ENCODE data around the gene MSANTD1. TPM values are rescaled to one million over a fixed set of nuclear protein-coding genes. Genes with fewer than 3 reads are reported as not detected.
A peak's percentile ranks its signal among the peaks of the same experiment; 100 is the strongest.

The MSANTD1 gene
- total RNA-seq (2014; rRNA removed; shearing (Covaris generic)), result 0.04 and 0.08 TPM in 2 replicates

GRCh38 chr4:3248811-3249661 is at the start of gene MSANTD1:
TSS of gene MSANTD1 (plus strand) at chr4:3249159. CDS start at chr4:3249223, 64 bp downstream.
- no peak within 1 kb of the TSS for H3K27ac ChIP-seq
- no peaks in the 10 kb centered on the region for H3K27me3 ChIP-seq
- H3K36me3 ChIP-seq, result no peaks in the 10 kb centered on the region
- no peak for DNase-seq
- no peaks in the 10 kb centered on the region for H3K9me3 ChIP-seq (replicated peaks)
- no peak within 1 kb of the TSS for H3K4me3 ChIP-seq
- H3K4me1 ChIP-seq, result no peaks in the 10 kb centered on the region

DNA sequence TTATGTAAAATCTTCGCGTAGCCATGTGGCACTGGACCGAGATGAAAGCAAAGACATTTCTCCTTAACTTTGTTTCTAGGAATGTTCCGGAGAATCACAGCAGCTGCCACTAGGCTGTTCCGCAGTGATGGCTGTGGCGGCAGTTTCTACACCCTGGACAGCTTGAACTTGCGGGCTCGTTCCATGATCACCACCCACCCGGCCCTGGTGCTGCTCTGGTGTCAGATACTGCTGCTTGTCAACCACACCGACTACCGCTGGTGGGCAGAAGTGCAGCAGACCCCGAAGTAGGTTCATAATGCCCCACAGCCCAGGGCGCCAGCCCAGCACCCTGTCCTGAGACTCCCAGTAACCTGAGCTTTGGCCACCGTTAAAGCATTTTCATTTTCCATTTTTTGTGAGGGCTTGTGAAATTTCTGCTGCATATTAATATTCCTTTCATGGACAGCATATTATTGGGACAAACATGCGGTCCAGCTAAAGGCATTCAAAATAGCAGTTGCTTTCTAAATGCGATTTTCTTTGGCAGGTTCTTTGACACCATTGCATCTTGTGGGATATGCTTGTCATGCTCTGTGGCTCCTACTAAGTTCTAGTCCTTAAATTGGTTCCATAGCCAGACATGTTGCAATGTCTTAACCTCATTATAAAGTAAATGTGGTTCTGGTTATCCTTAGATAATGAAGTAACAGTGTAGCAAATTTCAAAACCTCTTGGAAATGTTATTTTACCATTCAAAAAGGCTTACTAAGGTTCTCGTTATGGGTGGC is 49.1 kb upstream of the MSANTD1 start:
- no peak overlapping the region for H3K27ac ChIP-seq
- H3K4me3 ChIP-seq, result no peak overlapping the region
- H3K36me3 ChIP-seq, result peaks cover 8% of the 10 kb centered on the region; the same call in 1 of the 2 replicates
- no peaks in the 10 kb centered on the region for H3K27me3 ChIP-seq
- H3K4me1 ChIP-seq, result peaks cover 36% of the 10 kb centered on the region
- DNase-seq, result no peak
- no peaks in the 10 kb centered on the region for H3K9me3 ChIP-seq (replicated peaks)

- peaks cover 36% of the 10 kb centered on the region for H3K4me1 ChIP-seq
- no peak for DNase-seq
Observed at GRCh38 chr4:3200423-3201090, 48.4 kb upstream of the MSANTD1 start.

DNA sequence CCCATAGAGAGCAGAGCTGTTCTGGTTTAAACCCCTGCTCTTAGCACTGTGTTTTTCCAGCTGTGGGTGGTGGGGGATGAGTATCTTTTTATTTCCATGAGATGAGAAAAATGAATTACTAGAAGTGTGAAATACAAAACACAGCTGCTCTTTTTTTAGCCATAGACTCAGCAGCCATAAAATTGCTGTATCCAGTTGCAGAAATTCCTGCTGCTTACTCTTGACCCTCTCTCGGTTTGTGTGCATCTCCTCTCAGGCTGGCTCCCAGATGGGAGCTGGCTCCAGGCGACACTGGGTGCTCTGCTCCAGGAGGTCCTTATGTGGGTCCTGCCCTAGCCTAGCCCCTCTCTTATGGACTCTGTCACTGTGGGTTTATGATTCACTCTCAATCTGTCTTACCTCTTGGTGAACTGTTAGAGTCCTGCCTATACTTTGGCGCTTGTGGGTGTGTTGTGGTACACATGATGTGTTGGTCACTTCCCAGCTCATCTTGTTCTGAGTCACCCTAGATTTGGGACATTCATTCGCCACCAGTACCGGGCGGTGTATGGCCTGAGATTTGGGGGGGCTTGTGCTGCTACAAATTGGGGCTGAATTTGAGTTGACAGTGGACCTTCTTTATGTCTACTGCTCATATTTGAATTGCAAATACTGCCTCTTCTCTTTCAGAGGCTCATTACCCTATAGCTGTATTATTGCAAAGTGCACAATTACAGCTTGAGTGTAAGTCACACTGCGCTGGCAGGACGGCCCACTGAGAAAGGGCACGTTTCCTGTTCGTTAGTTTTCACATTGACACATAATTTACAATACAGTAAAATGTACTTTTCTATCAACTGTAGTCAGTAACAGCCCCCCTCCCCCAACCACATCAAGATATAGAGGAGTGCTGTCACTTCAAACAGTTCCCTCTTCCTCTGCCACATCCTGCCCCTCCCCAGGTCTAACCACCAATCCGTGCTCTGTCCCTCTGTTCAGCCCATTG is 46.9 kb upstream of the MSANTD1 start:
- peaks cover 36% of the 10 kb centered on the region for H3K4me1 ChIP-seq
- peak overlapping the region; percentile 50 for H3K27ac ChIP-seq
- no peaks in the 10 kb centered on the region for H3K9me3 ChIP-seq (replicated peaks)
- 0 out of 2 replicates have a peak, but pooled peaks cover 16% of the 10 kb centered on the region for H3K36me3 ChIP-seq
- no peak overlapping the region for H3K4me3 ChIP-seq
- no peaks in the 10 kb centered on the region for H3K27me3 ChIP-seq
- DNase-seq, result peak; percentile 77 to 90

More at GRCh38 chr4:3200423-3201090, 48.4 kb upstream of the MSANTD1 start:
- no peaks in the 10 kb centered on the region for H3K27me3 ChIP-seq
- H3K9me3 ChIP-seq (replicated peaks), result no peaks in the 10 kb centered on the region
- H3K27ac ChIP-seq, result peak overlapping the region; percentile 50
- no peak overlapping the region for H3K4me3 ChIP-seq
- H3K36me3 ChIP-seq, result peaks cover 14% of the 10 kb centered on the region; the same call in 1 of the 2 replicates

- no peaks in the 10 kb centered on the region for H3K27me3 ChIP-seq
- DNase-seq, result no peak
- H3K4me1 ChIP-seq, result peaks cover 36% of the 10 kb centered on the region
- H3K36me3 ChIP-seq, result peaks cover 10% of the 10 kb centered on the region; the same call in 1 of the 2 replicates
- no peak overlapping the region; the same call in 1 of the 2 replicates for H3K27ac ChIP-seq
- H3K9me3 ChIP-seq (replicated peaks), result no peaks in the 10 kb centered on the region
- no peak overlapping the region for H3K4me3 ChIP-seq
Observed at GRCh38 chr4:3202836-3203820, 45.8 kb upstream of the MSANTD1 start.

- DNase-seq, result no peak
- H3K9me3 ChIP-seq (replicated peaks), result no peaks in the 10 kb centered on the region
- no peak overlapping the region for H3K27ac ChIP-seq
- H3K36me3 ChIP-seq, result peaks cover 14% of the 10 kb centered on the region
- no peaks in the 10 kb centered on the region for H3K27me3 ChIP-seq
- peaks cover 36% of the 10 kb centered on the region for H3K4me1 ChIP-seq
- no peak overlapping the region for H3K4me3 ChIP-seq
Observed at GRCh38 chr4:3203971-3204431, 45.0 kb upstream of the MSANTD1 start.

DNA sequence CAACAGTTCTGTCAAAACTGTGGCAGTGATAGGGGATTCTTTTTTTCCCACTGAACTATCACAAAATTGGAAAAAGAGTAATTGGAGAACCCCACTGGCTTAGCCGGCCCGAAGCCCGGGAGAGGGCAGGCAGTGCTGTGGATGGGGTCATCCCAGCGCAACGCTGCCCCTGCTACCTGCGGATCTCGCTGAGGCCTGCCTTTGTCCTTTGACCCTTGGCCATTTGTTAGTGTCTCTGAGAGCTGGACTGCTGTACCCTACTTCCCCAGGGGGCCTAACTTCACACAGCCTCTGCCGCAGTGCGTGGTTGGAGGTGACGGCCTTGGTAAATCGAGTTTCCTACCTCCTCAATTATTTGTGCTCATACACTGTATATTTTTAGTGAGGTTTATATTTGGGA is 43.0 kb upstream of the MSANTD1 start:
- H3K9me3 ChIP-seq (replicated peaks), result no peaks in the 10 kb centered on the region

GRCh38 chr4:3206439-3207100 is 42.4 kb upstream of the MSANTD1 start:
- no peak for DNase-seq
- Histone ChIP-seq H3K27me3 (no peaks in the 10 kb centered on the region), H3K36me3 (peaks cover 27% of the 10 kb centered on the region)

More for the DNA sequence above, 43.0 kb upstream of the MSANTD1 start:
- no peak overlapping the region for H3K27ac ChIP-seq
- no peak overlapping the region for H3K4me3 ChIP-seq
- H3K4me1 ChIP-seq, result peaks cover 26% of the 10 kb centered on the region
- H3K36me3 ChIP-seq, result peaks cover 26% of the 10 kb centered on the region
- H3K27me3 ChIP-seq, result no peaks in the 10 kb centered on the region
- DNase-seq, result no peak

DNA sequence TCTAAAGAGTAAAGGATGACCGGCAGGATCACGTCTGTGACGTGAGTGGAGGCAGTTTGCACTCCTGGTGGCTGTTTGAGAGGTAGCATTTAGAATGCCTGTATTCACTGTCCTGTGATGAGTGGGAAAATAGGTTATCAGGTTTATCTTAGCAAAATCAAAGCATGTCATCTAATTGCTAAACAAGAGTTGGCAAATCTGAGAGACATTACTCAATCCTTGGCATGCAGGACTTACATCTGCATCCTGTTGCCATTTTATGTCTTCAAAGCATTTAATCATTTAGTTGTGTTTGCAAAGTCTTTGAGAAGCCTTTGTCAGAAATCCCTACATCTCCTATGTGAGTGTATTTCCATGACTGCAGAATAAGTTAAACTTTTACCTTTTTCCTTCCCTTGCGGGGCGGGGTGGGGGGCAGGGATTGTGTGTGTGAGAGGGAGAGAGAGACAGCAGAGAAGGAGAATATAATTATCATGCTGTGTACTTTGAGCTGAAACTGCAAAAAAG is 41.4 kb upstream of the MSANTD1 start:
- H3K36me3 ChIP-seq, result peaks cover 36% of the 10 kb centered on the region
- H3K4me3 ChIP-seq, result no peak overlapping the region
- no peak overlapping the region for H3K27ac ChIP-seq
- peaks cover 11% of the 10 kb centered on the region for H3K4me1 ChIP-seq
- DNase-seq, result no peak
- H3K27me3 ChIP-seq, result no peaks in the 10 kb centered on the region
- H3K9me3 ChIP-seq (replicated peaks), result no peaks in the 10 kb centered on the region

More at GRCh38 chr4:3206439-3207100, 42.4 kb upstream of the MSANTD1 start:
- Histone ChIP-seq H3K4me3 (no peak overlapping the region), H3K9me3 (replicated peaks) (no peaks in the 10 kb centered on the region), H3K27ac (no peak overlapping the region), H3K4me1 (peaks cover 20% of the 10 kb centered on the region)

DNA sequence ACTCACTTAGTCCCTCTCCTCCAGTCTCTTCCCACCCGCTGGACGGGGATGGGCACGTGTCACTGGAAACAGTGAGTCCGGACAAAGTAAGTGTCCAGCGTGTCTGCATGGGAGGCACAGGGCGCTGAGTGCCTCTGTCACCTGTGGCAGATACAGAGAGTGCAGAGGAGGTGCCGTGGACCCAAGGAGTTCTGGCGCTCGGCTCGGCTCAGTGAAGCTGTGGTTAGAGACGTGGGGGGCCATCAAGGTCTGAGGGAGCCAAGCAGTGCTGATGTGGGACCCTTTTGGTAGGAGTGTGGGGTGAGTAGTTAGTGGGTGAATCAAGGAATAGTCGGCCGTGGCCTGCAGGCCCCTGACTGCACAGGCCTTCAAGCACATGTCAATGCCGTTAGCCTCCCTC is 40.1 kb upstream of the MSANTD1 start:
- DNase-seq, result no peak
- Histone ChIP-seq H3K36me3 (peaks cover 43% of the 10 kb centered on the region), H3K9me3 (replicated peaks) (no peaks in the 10 kb centered on the region)

DNA sequence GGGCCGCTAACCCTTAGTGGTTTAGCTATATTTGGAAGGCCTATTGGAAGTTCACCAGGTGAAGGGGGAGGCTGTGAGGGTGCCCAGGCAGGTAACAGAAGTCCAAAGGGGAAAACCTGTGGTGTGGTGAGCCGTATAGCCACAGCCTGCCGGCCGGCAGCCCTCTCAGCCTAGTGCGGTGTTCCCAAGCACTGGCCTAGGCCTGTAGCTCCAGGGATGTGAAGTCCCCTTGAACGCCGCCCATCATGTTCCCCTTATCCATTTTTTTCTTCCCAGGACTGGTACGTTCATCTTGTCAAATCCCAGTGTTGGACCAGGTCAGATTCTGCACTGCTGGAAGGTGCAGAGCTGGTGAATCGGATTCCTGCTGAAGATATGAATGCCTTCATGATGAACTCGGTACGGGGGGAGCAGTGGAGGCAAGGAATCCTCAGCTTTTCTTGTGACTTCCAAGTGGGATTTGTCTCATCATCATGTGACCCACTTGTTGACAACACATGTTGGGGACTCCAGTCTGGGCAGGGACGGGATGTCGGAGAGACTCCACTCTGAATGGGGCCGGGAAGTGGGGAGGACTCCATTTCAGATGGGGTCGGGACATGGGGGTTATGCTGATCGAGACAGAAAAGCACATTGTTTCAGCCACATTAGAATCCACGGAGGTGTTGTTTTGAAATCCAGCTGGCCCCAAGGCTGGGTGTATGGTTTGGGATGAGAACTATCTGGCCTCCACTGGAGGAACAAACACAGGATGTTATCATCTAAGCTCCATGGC is 39.2 kb upstream of the MSANTD1 start:
- Histone ChIP-seq H3K4me3 (no peak overlapping the region), H3K4me1 (no peaks in the 10 kb centered on the region), H3K36me3 (peaks cover 42% of the 10 kb centered on the region), H3K27me3 (no peaks in the 10 kb centered on the region), H3K27ac (no peak overlapping the region), H3K9me3 (replicated peaks) (no peaks in the 10 kb centered on the region)
- DNase-seq, result no peak

More for the DNA sequence above, 40.1 kb upstream of the MSANTD1 start:
- Histone ChIP-seq H3K4me1 (peaks cover 3% of the 10 kb centered on the region; the same call in 1 of the 2 replicates), H3K27me3 (no peaks in the 10 kb centered on the region), H3K27ac (no peak overlapping the region), H3K4me3 (no peak overlapping the region)

All from SJCRH30 (cell line).